GM19397 (cell line): ENCODE measurements around the gene AGA.

Source experiments
- ATAC-seq: cut with Tn5 transposase; IDR thresholded peaks from one replicate; pipeline ENCODE4 v1.9.1; 2021; ENCODE audit warnings: mild to moderate bottlenecking, moderate library complexity; ENCODE audit not compliant: unreplicated experiment

The AGA gene

DNA sequence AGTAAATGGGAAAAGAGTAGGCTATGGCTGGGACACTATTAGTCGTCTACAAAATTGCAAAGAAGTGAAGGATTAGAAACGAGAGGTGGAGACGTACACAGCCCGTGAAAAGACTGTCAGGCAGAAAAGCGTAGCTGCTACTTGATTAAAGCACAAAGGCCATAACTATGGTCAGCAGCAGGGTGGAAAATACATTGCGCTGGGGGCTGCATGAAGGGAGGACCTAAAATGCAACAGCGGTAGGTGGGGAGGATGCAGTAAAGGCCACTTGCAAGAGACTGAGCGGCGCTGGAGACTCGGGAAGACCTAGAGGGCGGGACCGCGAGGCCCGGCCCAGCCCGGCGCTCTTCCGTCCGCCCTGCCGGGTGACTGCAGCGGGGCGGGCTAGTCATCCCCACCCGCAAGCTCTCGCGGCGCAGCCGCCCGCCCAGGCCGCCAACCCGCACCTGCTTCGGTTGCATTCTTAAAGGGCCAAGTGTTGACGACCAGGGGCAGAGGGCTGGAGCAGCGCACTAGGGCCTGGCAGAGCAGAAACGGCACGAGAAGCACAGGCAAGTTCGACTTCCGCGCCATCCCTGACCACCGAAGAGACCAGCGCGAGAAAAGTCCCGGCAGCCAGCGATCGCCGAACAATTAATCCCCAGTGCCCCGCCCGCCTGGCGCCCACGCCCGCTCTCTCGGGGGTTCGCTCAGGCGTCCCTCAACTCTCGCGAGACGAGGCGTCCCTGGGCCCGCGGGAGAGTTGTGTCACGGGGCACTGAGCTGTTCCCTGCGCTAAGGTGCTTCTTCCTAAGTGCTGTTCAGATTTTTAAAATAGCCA is at the start of gene AGA:
AGA (minus strand) TSS at position 635 of the 820 bp plus-strand sequence; CDS start at position 573, 62 bp downstream.
- ATAC-seq = peak; percentile 92

DNA sequence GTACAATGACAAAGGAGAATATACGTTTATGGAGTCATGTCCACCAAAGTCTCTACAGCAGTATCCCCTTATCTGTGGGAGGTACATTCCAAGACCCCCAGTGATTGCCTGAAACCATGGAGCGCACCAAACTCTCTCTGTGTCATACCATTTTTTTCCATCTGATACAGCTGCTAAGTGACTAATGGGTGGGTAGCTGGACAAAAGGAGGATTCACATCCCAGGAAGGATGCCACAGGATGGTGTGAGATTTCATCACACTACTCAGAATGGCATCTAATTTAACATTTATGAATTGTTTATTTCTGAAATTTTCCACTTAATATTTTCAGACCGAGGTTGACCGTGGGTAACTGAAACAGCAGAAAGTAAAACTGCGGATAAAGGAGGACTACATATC is 49.8 kb upstream of the AGA start:
- ATAC-seq = no peak

DNA sequence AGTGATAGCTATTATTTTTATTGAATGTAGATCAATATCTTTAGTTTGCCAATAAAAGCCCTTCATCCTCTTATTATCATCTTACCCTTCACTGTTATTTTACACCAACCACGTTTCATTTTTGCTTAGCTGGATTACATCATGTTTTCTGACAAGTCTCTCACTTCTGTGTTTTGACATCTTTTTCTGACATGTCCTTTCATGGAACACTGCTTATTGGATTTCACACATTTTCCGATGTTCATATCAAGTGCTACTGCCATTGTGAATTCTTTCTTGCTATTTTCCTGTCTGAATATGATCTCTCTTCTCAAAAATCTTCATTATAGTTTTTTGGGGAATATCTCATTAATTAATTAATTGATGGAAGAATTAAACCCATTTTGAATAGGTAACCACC is 48.5 kb upstream of the AGA start:
- no peak for ATAC-seq

DNA sequence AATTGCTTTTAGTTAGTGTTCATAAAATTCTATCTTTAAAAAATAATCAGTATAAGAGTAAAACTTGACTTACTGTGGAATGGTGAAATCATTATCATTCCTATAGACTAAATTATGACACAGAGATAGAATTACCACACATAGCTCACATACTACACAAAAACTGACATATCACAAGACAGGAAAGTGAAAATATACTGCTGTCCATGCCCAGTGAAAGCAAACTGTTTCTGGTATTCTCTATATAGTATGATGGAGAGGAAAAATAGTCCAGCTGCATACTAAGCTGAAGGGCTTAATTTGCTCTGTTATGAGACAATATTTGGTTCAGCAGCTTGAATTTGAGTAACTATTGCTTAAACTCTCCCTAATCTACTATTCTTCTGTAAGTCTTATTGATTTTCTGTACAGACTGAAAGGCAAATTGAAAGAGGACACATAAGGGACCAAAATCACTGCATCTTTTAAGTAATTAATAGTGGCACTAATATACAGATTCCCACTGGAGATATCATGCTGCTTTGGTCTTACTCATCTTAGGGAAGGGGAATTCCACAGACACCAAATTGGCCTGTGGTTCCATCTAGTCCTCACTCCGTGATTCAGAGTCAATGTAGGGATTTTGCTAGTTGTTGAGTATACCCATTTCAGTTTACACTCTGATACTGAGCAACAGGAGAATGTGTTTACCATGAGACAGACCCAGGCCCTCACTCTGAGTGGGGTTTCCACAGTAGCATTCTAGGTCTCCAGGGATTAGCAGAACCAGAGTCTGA is 47.4 kb upstream of the AGA start:
- ATAC-seq = no peak

DNA sequence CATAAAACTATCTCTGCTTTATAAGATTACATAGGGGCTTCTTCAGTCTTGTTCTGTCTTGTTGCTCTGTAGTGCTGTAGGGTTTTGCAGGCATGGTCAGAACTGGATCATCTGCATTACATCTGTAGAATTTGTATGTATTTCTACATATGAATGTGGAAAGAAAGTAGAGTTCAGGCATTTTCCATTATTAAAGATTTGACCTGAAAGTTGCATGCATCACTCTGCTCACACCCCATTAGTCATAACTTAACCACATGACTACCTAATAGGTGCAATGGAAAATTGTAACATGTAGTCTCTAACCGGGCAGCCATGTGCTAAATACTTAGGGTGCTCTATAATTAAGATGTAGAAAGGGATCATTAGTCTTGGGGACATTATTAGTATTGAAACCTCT is 45.7 kb upstream of the AGA start:
- ATAC-seq = no peak

DNA sequence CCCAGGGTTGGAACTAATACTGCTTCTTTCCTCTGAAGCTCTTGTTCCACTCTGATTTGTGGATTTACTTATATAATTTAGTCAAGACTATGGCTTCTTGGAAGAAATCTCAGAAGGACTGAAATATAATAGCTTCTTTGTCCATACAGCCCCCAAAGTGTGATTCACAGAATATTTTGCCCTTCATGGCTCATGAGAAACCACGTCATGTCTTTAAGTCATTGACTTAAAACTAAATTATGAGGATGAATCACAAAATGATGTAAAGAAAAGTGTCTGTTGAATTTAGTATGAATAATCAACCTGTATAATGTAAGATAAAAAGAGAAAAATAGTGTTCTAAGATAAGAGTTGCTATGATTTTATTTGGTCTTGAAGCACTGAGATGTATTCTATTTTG is 43.3 kb upstream of the AGA start:
- no peak for ATAC-seq

DNA sequence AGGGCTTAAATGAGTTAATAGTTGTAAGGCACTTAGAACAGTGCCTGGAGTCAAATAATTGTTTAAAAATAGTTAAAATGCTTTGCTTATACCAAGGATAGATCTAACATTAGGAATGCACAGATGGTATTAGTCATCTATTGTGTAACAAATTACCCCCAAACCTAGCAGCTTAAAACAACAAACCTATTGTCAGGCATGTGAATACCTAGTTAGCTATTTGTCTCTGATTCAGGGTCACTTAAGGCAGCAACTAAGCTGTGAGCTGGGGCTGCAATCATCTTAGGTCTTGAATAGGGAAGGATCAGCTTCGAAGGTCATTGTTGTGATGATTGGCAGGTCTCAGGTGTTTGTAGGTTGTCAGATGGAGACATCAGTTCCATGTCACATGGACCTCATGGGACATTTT is 42.4 kb upstream of the AGA start:
- ATAC-seq = no peak

DNA sequence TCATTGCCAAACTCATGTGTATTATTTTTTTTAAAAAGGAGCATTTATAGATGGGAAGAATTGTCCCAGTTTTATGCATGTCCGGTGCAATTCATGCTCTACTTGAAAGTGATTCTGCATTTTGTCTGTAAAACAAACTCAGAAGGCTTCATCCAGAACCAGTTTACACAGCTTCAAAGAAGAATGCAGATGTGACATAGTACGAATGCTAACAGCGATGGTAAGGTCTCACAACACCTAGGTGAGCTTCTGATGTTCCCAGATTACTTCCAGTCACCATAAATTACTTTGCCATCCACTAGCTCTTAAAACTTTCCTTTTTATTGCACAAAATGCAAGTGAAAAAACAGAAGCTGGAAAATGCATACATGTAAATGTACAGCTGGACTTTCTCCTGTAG is 41.5 kb upstream of the AGA start:
- ATAC-seq = no peak

DNA sequence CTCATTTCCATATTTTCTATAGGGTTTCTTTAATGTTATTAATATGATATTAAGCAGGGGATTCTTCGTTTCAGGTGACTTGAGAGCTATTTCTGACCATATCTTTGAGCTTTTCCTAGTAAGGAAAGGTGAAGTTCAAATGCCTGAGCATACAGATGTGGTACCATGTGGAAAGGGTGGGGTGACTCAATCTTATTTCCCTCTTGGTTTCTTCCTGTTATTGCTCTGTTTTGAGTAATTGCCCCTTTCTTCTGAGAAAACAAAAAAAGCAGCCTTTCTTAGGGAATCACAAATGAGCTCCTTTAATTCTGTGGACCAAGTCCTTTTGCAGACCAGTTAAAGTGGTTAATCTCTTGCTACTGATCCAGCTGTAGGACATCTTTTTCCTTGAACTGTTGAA is 41.0 kb upstream of the AGA start:
- no peak for ATAC-seq

DNA sequence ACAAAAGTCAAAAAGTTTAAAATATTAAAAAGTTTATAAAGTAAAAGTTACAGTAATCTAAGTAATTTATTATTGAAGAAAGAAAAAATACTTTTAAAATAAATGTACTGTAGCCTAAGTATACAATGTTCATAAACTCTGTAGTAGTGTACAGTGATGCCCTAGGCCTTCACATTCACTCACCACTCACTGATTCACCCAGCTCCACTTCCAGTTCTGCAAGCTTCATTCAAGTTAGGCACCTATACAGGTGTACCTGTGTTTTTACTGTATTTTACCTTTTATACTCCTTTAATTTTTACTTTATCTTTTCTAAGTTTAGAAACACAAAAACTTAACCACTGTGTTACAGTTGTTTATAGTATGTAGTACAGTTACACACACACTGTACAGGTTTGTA is 40.1 kb upstream of the AGA start:
- no peak for ATAC-seq

DNA sequence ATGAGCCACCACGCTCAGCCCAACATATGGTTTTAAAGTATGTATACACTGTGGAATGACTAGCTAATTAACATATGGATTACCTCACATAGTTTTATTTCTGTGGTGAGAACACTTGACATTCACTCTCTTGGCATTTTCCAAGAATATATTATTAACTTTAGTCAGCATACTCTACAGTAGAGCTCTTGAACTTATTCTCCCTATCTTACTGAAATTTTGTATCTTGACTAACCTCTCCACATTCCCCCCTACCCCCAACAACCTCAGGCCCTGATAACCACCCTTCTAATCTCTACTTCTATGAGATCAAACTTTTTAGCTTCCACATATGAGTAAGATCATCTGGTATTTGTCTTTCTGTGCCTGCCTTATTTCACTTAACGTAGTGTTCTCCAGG is 38.6 kb upstream of the AGA start:
- no peak for ATAC-seq

DNA sequence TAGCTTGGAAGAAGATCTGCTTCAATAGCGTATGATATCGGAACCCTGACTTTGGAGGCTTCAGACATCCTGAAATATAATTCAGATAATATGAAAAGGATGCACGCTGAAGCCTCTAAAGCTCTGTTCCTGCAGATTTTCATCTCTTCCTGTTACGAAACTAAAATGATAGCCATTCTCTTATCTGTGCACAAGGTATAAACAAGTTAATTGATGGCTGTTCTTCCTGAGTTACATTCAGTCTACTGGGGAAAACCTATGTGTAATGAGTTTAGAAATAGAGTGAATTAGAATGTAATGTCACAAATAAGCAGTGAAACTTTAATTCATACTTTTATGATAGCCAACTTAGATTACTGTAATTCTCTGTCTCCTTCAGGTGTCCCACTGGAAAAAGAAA is 36.8 kb upstream of the AGA start:
- ATAC-seq = no peak

DNA sequence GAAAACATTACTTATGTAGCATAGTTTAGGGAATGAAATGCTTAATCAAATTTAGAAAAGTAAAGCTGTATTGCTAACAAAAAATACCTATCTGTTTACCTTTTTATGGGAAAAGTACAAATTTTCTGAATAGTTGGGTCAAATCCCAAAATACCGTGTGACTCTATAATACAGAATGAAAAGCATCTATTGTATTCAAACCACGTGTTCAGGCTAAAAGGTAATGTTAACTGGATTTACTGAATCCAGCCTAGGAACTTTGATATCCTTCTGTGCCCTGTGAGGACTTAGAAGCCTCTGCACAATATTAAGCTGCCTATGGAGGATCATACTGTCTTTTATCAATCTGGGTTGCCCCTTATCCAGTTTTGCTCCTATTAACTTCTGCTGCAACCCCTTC is 36.3 kb upstream of the AGA start:
- ATAC-seq = no peak

DNA sequence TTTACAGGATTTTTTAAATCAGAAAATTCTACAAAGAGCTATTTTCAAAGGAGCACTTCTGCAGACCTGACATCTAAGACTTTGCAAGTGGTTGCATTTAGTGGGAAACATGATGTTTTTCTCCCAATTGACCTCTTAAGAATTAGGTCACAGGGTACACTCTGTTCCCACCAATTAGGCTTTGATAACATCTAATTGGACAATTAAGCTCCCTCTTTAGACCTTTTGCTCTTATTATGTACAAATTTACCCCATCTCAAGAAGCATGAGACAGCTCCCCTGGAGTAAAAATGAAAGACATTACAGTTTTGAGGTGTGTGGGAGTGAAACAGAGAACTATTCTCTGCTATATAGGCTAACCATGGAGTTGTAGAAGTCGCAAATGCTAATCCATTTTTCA is 31.8 kb upstream of the AGA start:
- ATAC-seq = no peak

DNA sequence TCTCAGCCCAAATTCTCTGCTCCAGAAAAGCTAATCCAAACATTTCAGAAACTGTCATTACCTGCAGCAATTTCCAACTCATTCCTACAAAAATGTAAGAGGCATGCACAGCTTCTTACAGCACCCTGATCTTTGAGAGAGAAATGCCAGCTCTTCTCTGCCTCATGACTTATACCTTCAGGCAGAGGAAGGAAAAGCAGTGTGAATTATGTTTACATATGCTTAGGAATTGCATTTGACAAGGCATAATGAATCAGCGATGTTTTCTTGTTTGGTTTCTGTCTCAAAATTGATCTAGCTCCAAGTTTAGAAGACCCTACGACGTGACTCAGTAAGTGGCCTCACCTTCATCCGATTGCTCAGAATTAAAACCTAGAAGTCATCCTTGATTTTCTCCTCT is 21.8 kb upstream of the AGA start:
- no peak for ATAC-seq

DNA sequence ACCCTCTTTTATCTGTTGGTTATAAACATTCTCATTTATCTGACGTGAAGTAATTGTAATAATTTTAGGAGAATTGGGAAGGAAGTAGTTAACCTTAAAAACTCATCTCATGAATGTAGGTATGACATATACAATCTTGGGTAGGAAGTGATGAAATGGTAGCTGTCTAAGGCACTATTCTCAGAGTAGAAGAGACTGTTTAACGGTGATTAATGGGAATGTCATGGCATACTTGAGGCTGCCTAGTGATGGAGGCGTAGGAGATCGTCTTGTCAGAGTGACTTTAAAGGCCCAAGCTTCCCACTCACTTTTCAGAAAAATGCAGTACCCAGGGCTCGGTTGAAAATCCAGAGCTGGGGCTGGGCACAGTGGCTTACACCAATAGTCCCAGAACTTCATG is 19.4 kb upstream of the AGA start:
- ATAC-seq = no peak

DNA sequence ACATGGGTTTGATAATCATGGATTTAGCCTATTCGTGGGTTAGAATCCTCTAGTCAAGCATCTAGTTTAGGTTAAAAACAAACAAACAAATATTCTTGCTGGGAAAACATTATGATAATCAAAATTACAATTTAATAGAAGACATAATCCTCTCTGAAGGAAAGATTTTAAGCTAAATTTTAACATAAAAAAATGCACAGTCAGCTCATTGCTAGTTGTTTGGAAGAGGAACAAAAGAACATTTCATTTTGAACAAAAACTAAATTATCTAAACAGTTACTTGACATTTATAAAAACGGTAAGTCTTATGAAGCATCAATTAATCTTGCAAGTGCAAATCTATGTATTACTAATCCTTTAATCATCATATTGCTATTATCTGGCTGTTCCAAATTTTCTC is 18.2 kb upstream of the AGA start:
- ATAC-seq = no peak

DNA sequence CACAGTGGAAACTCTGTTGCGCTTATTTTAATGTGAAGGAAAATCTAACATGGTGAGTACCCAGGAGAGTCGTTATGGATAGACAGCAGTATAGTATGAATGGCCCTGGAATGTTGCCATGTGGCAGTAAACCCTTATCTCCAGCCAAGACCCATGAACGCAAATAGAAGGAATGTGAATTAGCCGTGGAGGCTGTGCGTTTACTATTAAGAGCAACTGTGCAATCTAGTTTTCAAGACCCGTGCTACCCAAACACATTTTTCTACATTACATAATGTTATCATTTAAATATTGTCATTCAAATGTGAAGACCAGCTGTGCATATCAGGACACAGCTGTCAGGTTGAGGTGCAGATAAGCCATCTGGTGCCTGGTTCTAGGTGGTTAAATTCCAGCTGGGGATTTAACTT is 13.3 kb upstream of the AGA start:
- no peak for ATAC-seq

DNA sequence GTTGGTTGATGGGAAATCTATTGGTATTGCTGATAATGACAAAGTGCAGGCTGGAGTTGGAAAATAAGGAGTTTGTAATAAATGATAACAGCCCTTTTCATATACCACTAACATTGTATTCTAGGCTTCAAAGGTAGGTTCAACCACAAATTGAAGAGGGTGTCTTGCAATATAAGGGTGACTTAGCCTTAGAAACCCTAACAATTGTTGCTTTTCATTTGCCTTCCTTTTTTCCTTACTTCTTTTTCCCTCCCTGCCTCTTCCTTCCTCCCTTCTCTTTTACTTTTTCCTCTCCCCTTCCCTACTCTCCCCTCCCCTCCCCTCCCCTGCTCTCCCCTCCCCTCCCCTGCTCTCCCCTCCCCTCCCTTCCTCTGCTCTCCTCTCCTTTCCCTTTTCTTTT is 10.9 kb upstream of the AGA start:
- no peak for ATAC-seq

DNA sequence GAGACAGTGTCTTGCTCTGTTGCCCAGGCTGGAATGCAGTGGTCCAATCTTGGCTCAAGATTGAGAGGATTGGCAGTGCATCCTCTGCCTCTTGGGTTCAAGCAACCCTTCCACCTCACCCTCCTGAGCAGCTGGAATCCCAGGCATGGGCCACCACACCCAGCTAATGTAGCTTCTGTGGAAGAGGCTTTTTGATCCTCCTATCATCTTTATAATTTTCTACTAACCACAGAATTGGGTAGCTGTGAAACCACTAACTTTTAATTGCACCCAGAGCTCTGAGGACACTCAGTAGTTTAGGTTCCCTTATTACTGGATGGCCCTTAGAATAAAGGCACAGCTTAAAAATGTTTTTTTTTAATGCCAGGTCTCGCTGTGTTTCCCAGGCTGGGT is 8.9 kb upstream of the AGA start:
- no peak for ATAC-seq

DNA sequence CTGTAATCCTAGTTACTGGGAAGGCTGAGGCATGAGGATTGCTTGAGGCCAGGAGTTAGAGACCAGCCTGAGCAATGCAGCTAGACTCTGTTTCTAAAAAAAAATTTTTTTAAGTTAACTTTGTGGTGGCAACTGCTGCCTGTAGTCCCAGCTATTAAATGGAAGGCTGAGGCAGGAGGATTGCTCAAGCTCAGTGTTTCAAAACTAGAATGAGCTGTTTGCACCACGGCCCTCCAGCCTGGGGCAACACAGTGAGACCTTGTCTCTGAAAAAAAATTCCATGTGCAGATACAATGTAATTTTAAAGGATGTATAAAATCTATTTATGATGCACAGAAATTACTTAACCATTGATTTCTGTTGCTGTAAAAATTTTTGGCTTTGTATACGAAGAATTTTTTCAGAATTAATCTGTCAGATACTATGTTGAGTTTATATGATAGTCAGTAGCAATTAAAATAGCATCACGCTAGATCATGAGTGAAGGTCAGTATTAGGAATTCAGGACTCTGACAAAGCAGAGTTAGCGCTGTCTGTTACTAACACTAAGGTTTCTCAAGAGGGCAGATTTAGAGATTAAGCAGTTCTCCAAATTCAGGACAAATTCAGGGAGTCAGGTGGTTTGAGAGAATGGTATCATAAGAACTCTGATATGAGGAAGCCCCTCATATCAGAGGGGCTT is 8.3 kb upstream of the AGA start:
- ATAC-seq = no peak

DNA sequence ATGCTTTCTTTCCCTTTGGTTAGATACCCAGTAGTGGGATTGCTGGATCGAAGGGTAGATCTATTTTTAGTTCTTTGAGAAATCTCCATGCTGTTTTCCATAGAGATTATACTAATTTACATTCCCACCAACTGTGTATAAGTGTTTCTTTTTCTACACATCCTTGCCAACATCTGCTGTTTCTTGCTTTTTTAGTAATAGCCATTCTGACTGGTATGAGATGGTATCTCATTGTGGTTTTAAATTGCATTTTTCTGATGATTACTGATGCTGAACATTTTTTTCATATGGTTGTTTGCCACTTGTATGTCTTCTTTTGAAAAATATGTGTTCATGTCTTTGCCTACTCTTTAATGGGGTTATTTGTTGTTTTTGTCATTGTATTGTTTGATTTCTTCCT is 6.6 kb upstream of the AGA start:
- ATAC-seq = no peak
